ENCODE data around the gene PLBD2.

Gene PLBD2

GRCh38 chr12:113371808-113372207 lies 13.4 kb downstream of the PLBD2 start:
- H4K20me1 ChIP-seq (ENCODE audit: insufficient read depth, low read length, poor library complexity, severe bottlenecking) = no peaks in the 10 kb centered on the region
- no peak overlapping the region for H3K4me3 ChIP-seq (ENCODE audit: low read length, poor library complexity, severe bottlenecking)
- H3K9me2 ChIP-seq (replicated peaks; ENCODE audit: low read depth, low read length) = no peaks in the 10 kb centered on the region
- no peaks in the 10 kb centered on the region for H3K79me2 ChIP-seq (ENCODE audit: insufficient read depth, low read length)
- no peak overlapping the region for H3K9ac ChIP-seq (ENCODE audit: low read depth, low read length, poor library complexity, severe bottlenecking)
- no peaks in the 10 kb centered on the region for H3K27me3 ChIP-seq (ENCODE audit: insufficient read depth, low read length, poor library complexity, severe bottlenecking)
- H3K4me2 ChIP-seq (ENCODE audit: low read depth, low read length, poor library complexity, severe bottlenecking) = no peak overlapping the region
- H3K36me3 ChIP-seq (ENCODE audit: insufficient read depth, low read length) = no peaks in the 10 kb centered on the region
- H3K9me3 ChIP-seq (ENCODE audit: insufficient read depth, low read depth, low read length) = no peaks in the 10 kb centered on the region
- no peaks in the 10 kb centered on the region for H3K4me1 ChIP-seq (ENCODE audit: insufficient read depth, low read length, poor library complexity, severe bottlenecking)
- H2AFZ ChIP-seq (ENCODE audit: low read length) = no peak overlapping the region
- no peaks in the 10 kb centered on the region for H3F3A ChIP-seq (ENCODE audit: low read depth)
- TF ChIP-seq CTCF (conservative IDR thresholded peaks at IDR 0.05; ENCODE audit: low read length) = no peak
- TF ChIP-seq EZH2phosphoT487 (IDR thresholded peaks at IDR 0.05; ENCODE audit: borderline replicate concordance) = no peak

- H3K9me3 ChIP-seq (ENCODE audit: insufficient read depth, low read depth, low read length) = no peaks in the 10 kb centered on the region
- no peaks in the 10 kb centered on the region for H3F3A ChIP-seq (ENCODE audit: low read depth)
- no peaks in the 10 kb centered on the region for H4K20me1 ChIP-seq (ENCODE audit: insufficient read depth, low read length, poor library complexity, severe bottlenecking)
- H2AFZ ChIP-seq (ENCODE audit: low read length) = no peak overlapping the region
- TF ChIP-seq CTCF (conservative IDR thresholded peaks at IDR 0.05; ENCODE audit: low read length) (no peak), EZH2phosphoT487 (IDR thresholded peaks at IDR 0.05; ENCODE audit: borderline replicate concordance) (no peak)
- H3K27me3 ChIP-seq (ENCODE audit: insufficient read depth, low read length, poor library complexity, severe bottlenecking) = no peaks in the 10 kb centered on the region
- no peak overlapping the region for H3K4me2 ChIP-seq (ENCODE audit: low read depth, low read length, poor library complexity, severe bottlenecking)
- no peaks in the 10 kb centered on the region for H3K4me1 ChIP-seq (ENCODE audit: insufficient read depth, low read length, poor library complexity, severe bottlenecking)
- no peaks in the 10 kb centered on the region for H3K79me2 ChIP-seq (ENCODE audit: insufficient read depth, low read length)
- H3K9ac ChIP-seq (ENCODE audit: low read depth, low read length, poor library complexity, severe bottlenecking) = no peak overlapping the region
- H3K9me2 ChIP-seq (replicated peaks; ENCODE audit: low read depth, low read length) = no peaks in the 10 kb centered on the region
- H3K4me3 ChIP-seq (ENCODE audit: low read length, poor library complexity, severe bottlenecking) = no peak overlapping the region
- no peaks in the 10 kb centered on the region for H3K36me3 ChIP-seq (ENCODE audit: insufficient read depth, low read length)
Observed at GRCh38 chr12:113372371-113372770, 14.0 kb downstream of the PLBD2 start.

GRCh38 chr12:113373440-113373839 lies 15.1 kb downstream of the PLBD2 start:
- H3K9ac ChIP-seq (ENCODE audit: low read depth, low read length, poor library complexity, severe bottlenecking) = no peak overlapping the region
- no peaks in the 10 kb centered on the region for H3F3A ChIP-seq (ENCODE audit: low read depth)
- no peak overlapping the region for H2AFZ ChIP-seq (ENCODE audit: low read length)
- no peak for TF ChIP-seq EZH2phosphoT487 (IDR thresholded peaks at IDR 0.05; ENCODE audit: borderline replicate concordance)
- no peaks in the 10 kb centered on the region for H3K27me3 ChIP-seq (ENCODE audit: insufficient read depth, low read length, poor library complexity, severe bottlenecking)
- no peaks in the 10 kb centered on the region for H4K20me1 ChIP-seq (ENCODE audit: insufficient read depth, low read length, poor library complexity, severe bottlenecking)
- H3K36me3 ChIP-seq (ENCODE audit: insufficient read depth, low read length) = no peaks in the 10 kb centered on the region
- H3K9me2 ChIP-seq (replicated peaks; ENCODE audit: low read depth, low read length) = no peaks in the 10 kb centered on the region
- no peaks in the 10 kb centered on the region for H3K79me2 ChIP-seq (ENCODE audit: insufficient read depth, low read length)
- no peak overlapping the region for H3K4me2 ChIP-seq (ENCODE audit: low read depth, low read length, poor library complexity, severe bottlenecking)
- no peak overlapping the region for H3K4me3 ChIP-seq (ENCODE audit: low read length, poor library complexity, severe bottlenecking)
- no peaks in the 10 kb centered on the region for H3K9me3 ChIP-seq (ENCODE audit: insufficient read depth, low read depth, low read length)
- H3K4me1 ChIP-seq (ENCODE audit: insufficient read depth, low read length, poor library complexity, severe bottlenecking) = no peaks in the 10 kb centered on the region

GRCh38 chr12:113373969-113374368 lies 15.6 kb downstream of the PLBD2 start:
- Histone ChIP-seq H3K9me2 (replicated peaks; ENCODE audit: low read depth, low read length) (no peaks in the 10 kb centered on the region), H3K36me3 (ENCODE audit: insufficient read depth, low read length) (no peaks in the 10 kb centered on the region), H3K9me3 (ENCODE audit: insufficient read depth, low read depth, low read length) (no peaks in the 10 kb centered on the region), H3K4me2 (ENCODE audit: low read depth, low read length, poor library complexity, severe bottlenecking) (no peak overlapping the region), H4K20me1 (ENCODE audit: insufficient read depth, low read length, poor library complexity, severe bottlenecking) (no peaks in the 10 kb centered on the region), H2AFZ (ENCODE audit: low read length) (no peak overlapping the region), H3F3A (ENCODE audit: low read depth) (no peaks in the 10 kb centered on the region), H3K27me3 (ENCODE audit: insufficient read depth, low read length, poor library complexity, severe bottlenecking) (no peaks in the 10 kb centered on the region), H3K9ac (ENCODE audit: low read depth, low read length, poor library complexity, severe bottlenecking) (no peak overlapping the region), H3K79me2 (ENCODE audit: insufficient read depth, low read length) (no peaks in the 10 kb centered on the region), H3K4me1 (ENCODE audit: insufficient read depth, low read length, poor library complexity, severe bottlenecking) (no peaks in the 10 kb centered on the region), H3K4me3 (ENCODE audit: low read length, poor library complexity, severe bottlenecking) (no peak overlapping the region)
- no peak for TF ChIP-seq EZH2phosphoT487 (IDR thresholded peaks at IDR 0.05; ENCODE audit: borderline replicate concordance)
- TF ChIP-seq CTCF (conservative IDR thresholded peaks at IDR 0.05; ENCODE audit: low read length) = no peak

Measured in Loucy (cell line).